Measurements from ENCODE around the gene THOC1. TPM values are rescaled to one million over a fixed set of nuclear protein-coding genes. Genes with fewer than 3 reads are reported as not detected.

Gene THOC1
- total RNA-seq, 1 experiment from 2014 or later = 74.5 TPM

DNA sequence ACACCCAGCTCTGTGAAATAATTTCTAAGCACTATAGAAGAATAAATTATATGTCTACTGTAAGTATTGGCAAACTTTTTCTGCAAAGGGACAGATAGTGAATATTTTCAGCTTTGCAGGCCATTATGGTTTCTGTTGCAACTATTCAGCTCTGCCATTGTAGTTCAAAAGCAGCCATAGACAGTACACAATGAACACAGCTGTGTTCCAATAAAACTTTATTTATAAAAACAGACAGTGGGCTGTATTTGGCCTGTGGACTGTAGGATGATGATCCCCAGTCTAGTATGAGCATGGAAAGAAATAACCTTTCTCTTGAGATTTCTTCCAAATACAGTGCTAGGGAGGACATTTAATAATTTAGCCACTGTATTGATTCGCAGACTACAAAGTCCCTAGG, 35.2 kb upstream of the THOC1 start:
- Histone ChIP-seq H3K4me1 (ENCODE audit: insufficient read depth, low read length) (peaks cover 6% of the 10 kb centered on the region), H2BK120ac (ENCODE audit: low read depth, low read length, poor library complexity, severe bottlenecking) (no peak overlapping the region), H2BK12ac (ENCODE audit: insufficient read length, low read depth, low read length) (no peak overlapping the region), H4K91ac (ENCODE audit: insufficient read length, low read depth, low read length) (no peak overlapping the region), H2AK5ac (ENCODE audit: insufficient read length, low read length) (no peak overlapping the region), H3K9ac (ENCODE audit: extremely low read depth, insufficient read length, low read length) (no peak overlapping the region), H3K23me2 (ENCODE audit: insufficient read length, low read depth, low read length, poor library complexity, severe bottlenecking) (no peaks in the 10 kb centered on the region), H2BK5ac (ENCODE audit: insufficient read length, low read length) (no peak overlapping the region), H3K4ac (ENCODE audit: low read depth, low read length) (no peak overlapping the region), H3K14ac (ENCODE audit: insufficient read depth, low read length) (no peak overlapping the region), H4K5ac (ENCODE audit: insufficient read length, low read depth, low read length) (no peak overlapping the region), H3K27ac (ENCODE audit: insufficient read length, low read depth, low read length) (no peak overlapping the region), H3K79me2 (ENCODE audit: insufficient read depth, low read length) (no peaks in the 10 kb centered on the region), H3K79me1 (ENCODE audit: insufficient read depth, low read depth, low read length, poor library complexity, severe bottlenecking) (no peaks in the 10 kb centered on the region), H2BK15ac (ENCODE audit: low read depth, low read length) (no peak overlapping the region), H2BK20ac (ENCODE audit: low read depth, low read length, poor library complexity, severe bottlenecking) (no peak overlapping the region), H2AFZ (ENCODE audit: low read length) (no peak overlapping the region), H3K23ac (ENCODE audit: insufficient read length, low read depth, low read length) (no peak overlapping the region), H3T11ph (ENCODE audit: low read length) (no peak overlapping the region), H3K56ac (ENCODE audit: insufficient read length, low read depth, low read length) (no peak overlapping the region), H3K9me3 (ENCODE audit: control insufficient read depth, low read depth, low read length) (no peaks in the 10 kb centered on the region), H3K27me3 (ENCODE audit: insufficient read depth, low read length) (no peaks in the 10 kb centered on the region), H4K20me1 (ENCODE audit: control insufficient read depth, insufficient read depth, insufficient read length) (no peaks in the 10 kb centered on the region), H3K18ac (ENCODE audit: insufficient read length, low read depth, low read length) (no peak overlapping the region), H4K8ac (replicated peaks; ENCODE audit: insufficient read length, low read depth, low read length) (no peak overlapping the region), H3K4me2 (ENCODE audit: insufficient read depth, insufficient read length, low read length) (no peak overlapping the region)
- WGBS (ENCODE audit: extremely low coverage, insufficient read length, low lambda C conversion rate) = no CpG with 5 or more reads among the region's 1 CpG
- no peak for DNase-seq
- H3K4me1 Mint-ChIP-seq = peaks cover 40 to 42% of the 10 kb centered on the region in 2 experiments
- no peak overlapping the region for H3K4me3 Mint-ChIP-seq
- TF ChIP-seq, protein P1, sequence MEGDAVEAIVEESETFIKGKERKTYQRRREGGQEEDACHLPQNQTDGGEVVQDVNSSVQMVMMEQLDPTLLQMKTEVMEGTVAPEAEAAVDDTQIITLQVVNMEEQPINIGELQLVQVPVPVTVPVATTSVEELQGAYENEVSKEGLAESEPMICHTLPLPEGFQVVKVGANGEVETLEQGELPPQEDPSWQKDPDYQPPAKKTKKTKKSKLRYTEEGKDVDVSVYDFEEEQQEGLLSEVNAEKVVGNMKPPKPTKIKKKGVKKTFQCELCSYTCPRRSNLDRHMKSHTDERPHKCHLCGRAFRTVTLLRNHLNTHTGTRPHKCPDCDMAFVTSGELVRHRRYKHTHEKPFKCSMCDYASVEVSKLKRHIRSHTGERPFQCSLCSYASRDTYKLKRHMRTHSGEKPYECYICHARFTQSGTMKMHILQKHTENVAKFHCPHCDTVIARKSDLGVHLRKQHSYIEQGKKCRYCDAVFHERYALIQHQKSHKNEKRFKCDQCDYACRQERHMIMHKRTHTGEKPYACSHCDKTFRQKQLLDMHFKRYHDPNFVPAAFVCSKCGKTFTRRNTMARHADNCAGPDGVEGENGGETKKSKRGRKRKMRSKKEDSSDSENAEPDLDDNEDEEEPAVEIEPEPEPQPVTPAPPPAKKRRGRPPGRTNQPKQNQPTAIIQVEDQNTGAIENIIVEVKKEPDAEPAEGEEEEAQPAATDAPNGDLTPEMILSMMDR (conservative IDR thresholded peaks at IDR 0.05) = no peak
- H3K27me3 Mint-ChIP-seq (ENCODE audit: low read depth) = no peaks in the 10 kb centered on the region
- H3K27ac Mint-ChIP-seq = no peak overlapping the region
- H3K9me3 Mint-ChIP-seq = peaks cover 3 to 4% of the 10 kb centered on the region in 2 experiments; a peak in 3 of 5 replicates
- no peaks in the 10 kb centered on the region for H3K36me3 Mint-ChIP-seq (ENCODE audit: insufficient read depth in 1 of 3, low read depth in 3 of 3)

All from H9 (cell line).